K562 (cell line): ENCODE results near the gene SFI1.

Source experiments
- EP300 ChIP-seq: IDR thresholded peaks from 2 replicates; pipeline ENCODE4 v1.6.1; 2012; ENCODE audit warnings: low read length, improper control_type of control experiment
- KDM5B ChIP-seq: fragments of 200-600 bp; sonication (generic); IDR thresholded peaks from 2 replicates; pipeline ENCODE4 v1.6.1; 2012; ENCODE audit warnings: low read depth, mild to moderate bottlenecking, moderate library complexity, low read length, control low read depth, inconsistent platforms; ENCODE audit not compliant: insufficient replicate concordance
- NFE2L1 ChIP-seq: fragments of 450-650 bp; IDR thresholded peaks from 2 replicates; pipeline ENCODE4 v1.6.1; 2016; ENCODE audit warnings: missing genetic modification characterization, low read depth, mild to moderate bottlenecking, missing compliant biosample characterization, moderate library complexity, borderline replicate concordance
- NR2C2 ChIP-seq, 2 experiments: fragments of 200-800 bp in 1 of 2; sonication (Bioruptor generic) in 1 of 2; sonication (generic) in 1 of 2; formaldehyde crosslinking in 1 of 2; IDR thresholded peaks; 2 replicates each; pipeline versions ENCODE4 v1.6.1 to v1.8.0; 2016 to 2022; ENCODE audit warnings: mild to moderate bottlenecking in 1 of 2, missing compliant biosample characterization in 1 of 2, missing genetic modification characterization in 1 of 2, missing genetic modification reagents in 1 of 2
- SAFB ChIP-seq: fragments of 200-400 bp; formaldehyde crosslinking; IDR thresholded peaks from 2 replicates; pipeline ENCODE4 v1.6.1; 2017; ENCODE audit warnings: low read depth, low read length, borderline replicate concordance
- SIN3A ChIP-seq, 2 experiments: fragments of 150-350 bp in 1 of 2; IDR thresholded peaks; 2 replicates each; pipeline ENCODE4 v1.6.1; 2011 to 2016; ENCODE audit warnings: borderline replicate concordance in 2 of 2, low read depth in 2 of 2, low read length in 2 of 2, mild to moderate bottlenecking in 2 of 2, moderate library complexity in 2 of 2; ENCODE audit not compliant: control insufficient read depth in 1 of 2
- SIX5 ChIP-seq, 2 experiments: IDR thresholded peaks; 2 replicates each; pipeline ENCODE4 v1.6.1; 2011; ENCODE audit warnings: low read length in 2 of 2, borderline replicate concordance in 1 of 2, low read depth in 1 of 2, mild to moderate bottlenecking in 1 of 2, moderate library complexity in 1 of 2; ENCODE audit not compliant: insufficient read depth in 1 of 2

DNA sequence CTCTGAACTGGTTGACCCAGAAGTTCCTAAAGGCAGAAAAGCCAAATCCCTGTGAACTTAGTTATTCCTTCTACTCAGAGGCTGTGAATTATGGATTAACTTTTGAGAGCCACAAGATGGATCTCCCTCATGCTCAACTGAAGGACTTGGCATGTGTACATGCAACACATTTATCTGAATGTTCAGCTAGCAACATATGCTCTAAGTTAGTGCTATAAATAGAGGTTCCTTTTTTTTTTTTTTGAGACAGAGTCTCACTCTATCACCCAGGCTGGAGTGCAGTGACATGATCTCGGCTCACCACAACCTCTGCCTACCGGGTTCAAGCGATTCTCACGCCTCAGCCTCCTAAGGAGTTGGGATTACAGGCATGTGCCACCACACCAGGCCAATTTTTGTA lies 46.8 kb upstream of the SFI1 start:
- TF ChIP-seq NR2C2 (CRISPR knock-in tag; IDR thresholded peaks at IDR 0.05) (no peak), NR2C2 (tag; IDR thresholded peaks at IDR 0.05) (no peak), SIX5 (IDR thresholded peaks at IDR 0.05; ENCODE audit: borderline replicate concordance in 1 of 2, insufficient read depth in 1 of 2, low read depth in 1 of 2, low read length in 2 of 2) (no peak), KDM5B (no peak), SIN3A (IDR thresholded peaks at IDR 0.05; ENCODE audit: borderline replicate concordance in 2 of 2, control insufficient read depth in 1 of 2, low read depth in 2 of 2, low read length in 2 of 2) (no peak), SAFB (no peak), NFE2L1 (no peak), EP300 (no peak)
